ENCODE measurements around the gene SYCE1L.
"Not testable (repeated sequence)": the region's sequence is repeated elsewhere in the genome, so short reads cannot be mapped to it uniquely, and the experiment has no call there.

Gene SYCE1L

GRCh38 chr16:77206533-77206932 is 7.3 kb downstream of the SYCE1L start:
- DNase-seq = no peak

GRCh38 chr16:77207030-77207429 is 7.8 kb downstream of the SYCE1L start:
- DNase-seq = no peak

- no peak for DNase-seq
Measured at GRCh38 chr16:77208382-77208781, 9.2 kb downstream of the SYCE1L start.

- DNase-seq = peak; percentile 68
Measured at GRCh38 chr16:77211880-77212740, 12.9 kb downstream of the SYCE1L start.

- DNase-seq = peak; percentile 65
Measured at GRCh38 chr16:77212741-77213541, 13.7 kb downstream of the SYCE1L start.

GRCh38 chr16:77213542-77214106 is 14.4 kb downstream of the SYCE1L start:
- DNase-seq = no peak

- DNase-seq = no peak
Measured at GRCh38 chr16:77214411-77215138, 15.4 kb downstream of the SYCE1L start.

GRCh38 chr16:77219437-77219836 is 20.2 kb downstream of the SYCE1L start:
- no peak for DNase-seq

GRCh38 chr16:77220427-77220826 is 21.2 kb downstream of the SYCE1L start:
- DNase-seq = no peak

GRCh38 chr16:77221482-77221881 is 22.3 kb downstream of the SYCE1L start:
- DNase-seq = no peak

- no peak for DNase-seq
Measured at GRCh38 chr16:77223184-77223583, 24.0 kb downstream of the SYCE1L start.

- DNase-seq = no peak
Measured at GRCh38 chr16:77225182-77225581, 26.0 kb downstream of the SYCE1L start.

GRCh38 chr16:77227745-77228144 is 28.5 kb downstream of the SYCE1L start:
- DNase-seq = no peak

- DNase-seq = no peak
Measured at GRCh38 chr16:77231047-77231446, 31.8 kb downstream of the SYCE1L start.

GRCh38 chr16:77233799-77234519 is 34.8 kb downstream of the SYCE1L start:
- DNase-seq = no peak

- no peak for DNase-seq
Measured at GRCh38 chr16:77234611-77235010, 35.4 kb downstream of the SYCE1L start.

- peak; percentile 80 for DNase-seq
Measured at GRCh38 chr16:77236063-77236511, 36.9 kb downstream of the SYCE1L start.

GRCh38 chr16:77238593-77238992 is 39.4 kb downstream of the SYCE1L start:
- DNase-seq = no peak

- DNase-seq = not testable (repeated sequence)
Measured at GRCh38 chr16:77242471-77242870, 43.3 kb downstream of the SYCE1L start.

- DNase-seq = no peak
Measured at GRCh38 chr16:77246150-77246549, 46.9 kb downstream of the SYCE1L start.

- no peak for DNase-seq
Measured at GRCh38 chr16:77250400-77250799, 51.2 kb downstream of the SYCE1L start.
